Right cardiac atrium (tissue), 5 donors: Measurements from ENCODE around the gene MALL. TPM values are rescaled to one million over a fixed set of nuclear protein-coding genes. Genes with fewer than 3 reads are reported as not detected.
"Not testable (repeated sequence)": the region's sequence is repeated elsewhere in the genome, so short reads cannot be mapped to it uniquely, and the experiment has no call there.

ENCODE experiments used
- ATAC-seq, 2 donors: fragments of 200-7000 bp; cut with Tn5 transposase; one replicate each; pipeline versions ENCODE4 v1.8.0 to v1.9.1; 2020; ENCODE audit warnings: moderate library complexity in 2 of 2, mild to moderate bottlenecking in 1 of 2
- DNase-seq, 3 donors: peaks; one replicate each; pipeline ENCODE4 v3.0.0-alpha.2; 2020
- H3K27ac ChIP-seq: one replicate; pipeline ENCODE4 v1.5.1; 2013; ENCODE audit warnings: mild to moderate bottlenecking, low read length, control low read depth, moderate library complexity
- H3K27me3 ChIP-seq: one replicate; pipeline ENCODE4 v1.6.1; 2013; ENCODE audit not compliant: control insufficient read depth, insufficient read depth
- H3K4me1 ChIP-seq: one replicate; pipeline ENCODE4 v1.6.1; 2013; ENCODE audit warnings: low read length; ENCODE audit not compliant: control insufficient read depth, insufficient read depth
- H3K4me3 ChIP-seq: one replicate; pipeline ENCODE4 v1.5.1; 2013; ENCODE audit warnings: low read length, control low read depth
- H3K9me3 ChIP-seq: one replicate; pipeline ENCODE4 v1.6.1; 2013; ENCODE audit warnings: low read length; ENCODE audit not compliant: control insufficient read depth
- WGBS: extraction: QIAGEN DNeasy Blood & Tissue Kit; methylation state at CpG from one replicate; pipeline ENCODE4 v1.1.7; 2013; 5-methylcytosine and 5-hydroxymethylcytosine counted together
- intact Hi-C, 4 donors: fragments of 100-400 bp; cut with DNase I; formaldehyde crosslinking; loops; one replicate each; pipeline versions ENCODE4 v1.11.0 to v1.14.0; 2022 to 2023
- microRNA-seq, 2 donors: library from miRNA; unstranded; fragments of <30 nt; microRNA quantifications; one replicate each; pipeline ENCODE4 v1.2.0, GENCODE V29; 2020 to 2021
- polyA plus RNA-seq: library from polyadenylated mRNA; stranded (reverse); fragments of 200-250 nt; gene quantifications from one replicate; pipeline ENCODE4 v1.2.3, GENCODE V29; 2013
- total RNA-seq, 4 donors: library from RNA; stranded (reverse); fragmentation: NEBNext Ultra II Directional; extraction: Animal tissue kit (Norgen Biotek cat#: 25700); gene quantifications; one replicate each; pipeline ENCODE4 v1.2.1, GENCODE V29; 2021
- donor health status: healthy with polysubstance abuse.
- donor health status: DM: no; HTN: yes; CAD: no.
- donor health status: DM: no; HTN: no; CAD: no.
- donor health status: DM: no; HTN: yes; CAD: no; lungs with severe emphysema.
- donor health status: DM: yes; HTN: yes; CAD: no.

The MALL gene
- total and polyA plus RNA-seq, 5 donors, result 7.4 to 26.1 (median 8.1) TPM

- H3K4me1 ChIP-seq, intact Hi-C loops, ATAC-seq, H3K4me3 ChIP-seq, H3K27ac ChIP-seq, H3K27me3 ChIP-seq, H3K9me3 ChIP-seq: not testable (repeated sequence)
- peak in 2 of 3 donors; percentile 11 to 26 for DNase-seq
- 81% methylated on average over 9 of the region's 16 CpGs for WGBS
Observed at GRCh38 chr2:110048255-110049197, 67.1 kb downstream of the MALL start.

DNA sequence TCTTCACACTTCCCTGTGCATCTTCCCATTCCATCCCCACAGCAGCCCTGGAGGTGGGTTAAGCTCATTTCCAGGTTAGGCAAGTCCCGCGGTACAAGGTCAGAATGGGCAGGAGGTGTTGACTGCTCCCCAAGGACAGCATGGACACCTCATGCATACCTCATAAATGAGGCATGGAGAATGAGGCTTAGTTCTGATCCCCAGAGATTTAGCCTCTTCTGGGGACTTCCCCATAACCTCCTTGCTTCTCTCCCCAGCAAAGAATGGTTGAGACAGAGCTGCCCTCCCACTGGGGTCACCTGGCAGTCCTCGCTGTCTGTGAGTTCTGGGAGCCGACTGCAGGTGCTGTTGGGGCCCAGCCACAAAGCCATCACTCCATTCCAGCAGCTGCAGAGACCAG lies 68.4 kb downstream of the MALL start:
- WGBS, result no CpG with 5 or more reads among the region's 4 CpGs
- H3K4me1 ChIP-seq, DNase-seq, ATAC-seq, H3K27me3 ChIP-seq, H3K9me3 ChIP-seq, H3K4me3 ChIP-seq, intact Hi-C loops, H3K27ac ChIP-seq: not testable (repeated sequence)

DNA sequence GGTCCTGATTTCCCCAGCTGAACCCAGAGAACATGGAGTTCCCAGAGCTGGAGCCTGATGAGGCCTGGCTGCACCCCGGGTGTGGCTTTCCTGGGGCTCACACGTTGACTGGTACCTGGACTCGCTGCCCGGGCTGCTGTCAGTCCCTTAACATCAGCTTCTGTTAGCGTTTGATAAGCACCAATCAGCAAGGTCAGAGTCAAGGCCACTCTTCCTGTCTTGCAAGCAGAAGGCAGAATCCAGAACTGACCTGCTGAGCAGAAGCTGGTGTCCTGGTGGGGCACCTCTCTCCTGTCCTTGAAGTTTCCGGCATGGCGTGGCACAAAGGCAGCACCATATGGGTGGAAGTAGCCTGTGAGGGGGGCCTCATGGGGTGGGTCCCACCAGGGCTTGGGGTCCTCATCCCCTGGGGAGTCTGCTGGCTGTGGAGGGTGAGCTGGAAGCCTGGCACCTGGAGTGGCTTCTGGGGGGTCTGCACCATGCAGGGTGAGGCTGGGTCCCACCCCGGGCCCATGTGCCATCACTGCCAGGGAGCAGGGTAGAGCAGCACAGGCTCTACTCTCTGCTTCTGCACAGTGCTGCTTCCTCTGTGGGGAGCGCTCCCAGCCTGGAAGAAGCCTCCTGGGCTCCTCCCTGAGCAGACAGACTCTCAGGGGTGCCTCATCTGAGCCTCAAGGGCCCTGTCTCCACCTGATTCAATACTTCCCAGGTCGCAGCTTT lies 73.5 kb downstream of the MALL start:
- H3K4me3 ChIP-seq, H3K9me3 ChIP-seq, H3K27me3 ChIP-seq, H3K4me1 ChIP-seq, ATAC-seq, H3K27ac ChIP-seq, intact Hi-C loops: not testable (repeated sequence)
- WGBS, result 100% methylated on average over 1 of the region's 10 CpGs
- peak in 1 of 3 donors; percentile 29 for DNase-seq

- H3K4me1 ChIP-seq, H3K27me3 ChIP-seq, DNase-seq, H3K27ac ChIP-seq, ATAC-seq, H3K9me3 ChIP-seq, intact Hi-C loops, H3K4me3 ChIP-seq: not testable (repeated sequence)
- 93% methylated on average over 6 of the region's 9 CpGs for WGBS
Observed at GRCh38 chr2:110037336-110037735, 78.3 kb downstream of the MALL start.

DNA sequence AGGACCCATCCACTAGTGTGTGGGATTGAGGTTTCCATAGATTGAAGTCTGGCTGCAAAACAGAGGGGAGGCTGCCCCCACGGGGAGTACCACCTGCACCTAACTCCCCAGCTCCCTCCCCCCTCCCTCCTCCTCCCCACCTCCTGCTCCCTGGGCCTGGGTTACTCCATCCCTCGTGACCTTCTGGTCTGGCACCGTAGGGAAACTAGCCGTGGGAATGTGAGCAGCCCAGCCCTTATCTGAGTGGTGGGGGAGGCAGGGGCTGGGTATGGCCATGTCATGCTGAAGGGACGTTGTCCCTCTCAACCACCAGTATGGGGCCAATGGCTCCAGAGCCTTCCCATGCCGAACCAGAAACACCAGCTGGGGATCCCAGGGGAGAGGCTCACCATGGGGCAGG lies 80.2 kb downstream of the MALL start:
- H3K4me1 ChIP-seq, ATAC-seq, H3K9me3 ChIP-seq, H3K4me3 ChIP-seq, DNase-seq, H3K27me3 ChIP-seq, intact Hi-C loops, H3K27ac ChIP-seq: not testable (repeated sequence)
- no CpG with 5 or more reads among the region's 6 CpGs for WGBS

DNA sequence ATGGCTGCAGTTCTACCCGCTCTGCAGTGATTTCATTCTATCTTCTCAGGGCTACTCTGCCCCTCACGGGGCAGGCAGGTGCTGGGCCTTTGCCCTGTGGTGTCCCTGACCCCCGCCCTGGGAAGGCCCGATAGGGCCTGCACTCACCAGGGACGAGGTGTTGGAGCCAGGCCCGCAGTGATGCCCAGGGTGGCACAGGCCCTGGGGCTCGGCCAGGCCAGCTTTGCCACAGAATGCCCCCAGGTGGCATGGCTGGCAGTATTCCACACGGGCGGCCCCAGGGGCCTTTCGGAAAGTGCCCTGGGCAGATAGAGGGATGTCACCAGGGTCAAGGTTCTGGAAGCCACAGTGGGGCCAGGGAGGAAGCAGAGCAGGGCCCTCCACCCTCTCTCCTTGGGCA lies 80.7 kb downstream of the MALL start:
- H3K4me3 ChIP-seq, H3K9me3 ChIP-seq, H3K27ac ChIP-seq, H3K27me3 ChIP-seq, intact Hi-C loops, H3K4me1 ChIP-seq: not testable (repeated sequence)
- WGBS, result 92% methylated on average over 9 of the region's 10 CpGs
- DNase-seq (peak in 1 of 3 donors; percentile 28), ATAC-seq (peak in 1 of 2 donors; percentile 31)

Small RNA genes lying within 50 kb of the gene (microRNA-seq; reads per million reads assigned to microRNA genes)
- gene MIR4267 (0 reads per million in 2 donors), gene MIR4436B1 (0 reads per million in 2 donors)

Other genes with a start within 250 kb of the MALL start
- gene LIMS3, start 217.1 kb downstream of the MALL start, total RNA-seq, result 1 to 10 TPM; 2.4 to 8.7 (median 3.2) TPM
- gene LIMS3, start 217.1 kb downstream of the MALL start, polyA plus RNA-seq, result 2.0 TPM
- 1 to 10 TPM; 4.7 to 6.6 (median 4.8) TPM for gene NPHP1, start 89.2 kb upstream of the MALL start, total RNA-seq
- gene NPHP1, start 89.2 kb upstream of the MALL start, polyA plus RNA-seq, result 4.9 TPM
- gene MTLN, start 96.7 kb upstream of the MALL start, total RNA-seq, result 100 to 1,000 TPM; 113 to 142 (median 135) TPM
- gene MTLN, start 96.7 kb upstream of the MALL start, polyA plus RNA-seq, result 565 TPM